ENCODE data around the gene NEURL4. TPM values are rescaled to one million over a fixed set of nuclear protein-coding genes. Genes with fewer than 3 reads are reported as not detected.

NEURL4 gene
- total RNA-seq, 1 experiment from 2014 or later, result 46.5 TPM

GRCh38 chr17:7289256-7290032 lies 39.7 kb downstream of the NEURL4 start:
- Histone ChIP-seq H3K79me2 (ENCODE audit: low read depth) (no peaks in the 10 kb centered on the region), H2AFZ (no peak overlapping the region), H3K9me2 (ENCODE audit: insufficient read depth) (no peaks in the 10 kb centered on the region), H3K9me3 (ENCODE audit: insufficient read depth, low read depth) (no peaks in the 10 kb centered on the region), H3F3A (ENCODE audit: insufficient read depth, low read depth) (peaks cover 16% of the 10 kb centered on the region; the same call in 1 of the 2 replicates), H3K4me2 (no peak overlapping the region), H3K36me3 (ENCODE audit: low read depth) (no peaks in the 10 kb centered on the region), H3K4me3 (no peak overlapping the region), H4K20me1 (ENCODE audit: insufficient read depth) (no peaks in the 10 kb centered on the region), H3K4me1 (replicated peaks; ENCODE audit: insufficient read depth) (peaks cover 21% of the 10 kb centered on the region), H3K27ac (no peak overlapping the region), H3K27me3 (ENCODE audit: insufficient read depth, low read depth) (peaks cover 10% of the 10 kb centered on the region; the same call in 1 of the 2 replicates)
- TF ChIP-seq EZH2 (IDR thresholded peaks at IDR 0.05; ENCODE audit: low read depth), result no peak
- no peak for TF ChIP-seq CTCF (conservative IDR thresholded peaks at IDR 0.05)
- BruUV-seq (replicated peaks), result no TSS peak
- intact Hi-C loops (cut with micrococcal nuclease; ENCODE audit: unreplicated experiment), result no loop called here
- CTCF ChIA-PET, result interaction anchor here (0.5 kb wide), 1 partner anchor 47 kb away, joined by 6 read pairs; the partner anchor contains the start of gene GABARAP
- no peak for DNase-seq
- POLR2A ChIA-PET (ENCODE audit: unreplicated experiment), result no interaction called here

- Histone ChIP-seq H4K20me1 (ENCODE audit: insufficient read depth) (no peaks in the 10 kb centered on the region), H3K36me3 (ENCODE audit: low read depth) (no peaks in the 10 kb centered on the region), H3K79me2 (ENCODE audit: low read depth) (no peaks in the 10 kb centered on the region), H3K4me2 (no peak overlapping the region), H3K9me3 (ENCODE audit: insufficient read depth, low read depth) (no peaks in the 10 kb centered on the region), H3K9me2 (ENCODE audit: insufficient read depth) (no peaks in the 10 kb centered on the region), H2AFZ (no peak overlapping the region), H3K4me1 (replicated peaks; ENCODE audit: insufficient read depth) (no peaks in the 10 kb centered on the region), H3K27ac (no peak overlapping the region), H3K27me3 (ENCODE audit: insufficient read depth, low read depth) (peaks cover 5% of the 10 kb centered on the region; the same call in 1 of the 2 replicates), H3F3A (ENCODE audit: insufficient read depth, low read depth) (peaks cover 4% of the 10 kb centered on the region; the same call in 1 of the 2 replicates), H3K4me3 (no peak overlapping the region)
- ChIA-PET POLR2A (ENCODE audit: unreplicated experiment) (no interaction called here), CTCF (no interaction called here)
- no TSS peak for BruUV-seq (replicated peaks)
- no peak for TF ChIP-seq CTCF (conservative IDR thresholded peaks at IDR 0.05)
- TF ChIP-seq EZH2 (IDR thresholded peaks at IDR 0.05; ENCODE audit: low read depth), result no peak
- intact Hi-C loops (cut with micrococcal nuclease; ENCODE audit: unreplicated experiment), result no loop called here
- DNase-seq, result no peak
Measured at GRCh38 chr17:7285679-7286078, 43.5 kb downstream of the NEURL4 start.

- Histone ChIP-seq H3K27ac (no peak overlapping the region), H3K4me2 (no peak overlapping the region), H2AFZ (no peak overlapping the region), H3K4me3 (no peak overlapping the region), H3K9me3 (ENCODE audit: insufficient read depth, low read depth) (no peaks in the 10 kb centered on the region), H4K20me1 (ENCODE audit: insufficient read depth) (no peaks in the 10 kb centered on the region), H3K4me1 (replicated peaks; ENCODE audit: insufficient read depth) (0 out of 2 replicates have a peak, but pooled peaks cover 4% of the 10 kb centered on the region), H3K27me3 (ENCODE audit: insufficient read depth, low read depth) (no peaks in the 10 kb centered on the region; the same call in 1 of the 2 replicates), H3K36me3 (ENCODE audit: low read depth) (no peaks in the 10 kb centered on the region), H3K79me2 (ENCODE audit: low read depth) (no peaks in the 10 kb centered on the region), H3K9me2 (ENCODE audit: insufficient read depth) (no peaks in the 10 kb centered on the region), H3F3A (ENCODE audit: insufficient read depth, low read depth) (peaks cover 9% of the 10 kb centered on the region; the same call in 1 of the 2 replicates)
- no peak for DNase-seq
- TF ChIP-seq CTCF (conservative IDR thresholded peaks at IDR 0.05) (no peak), EZH2 (IDR thresholded peaks at IDR 0.05; ENCODE audit: low read depth) (no peak)
- CTCF ChIA-PET, result no interaction called here
- intact Hi-C loops (cut with micrococcal nuclease; ENCODE audit: unreplicated experiment), result no loop called here
- POLR2A ChIA-PET (ENCODE audit: unreplicated experiment), result no interaction called here
- BruUV-seq (replicated peaks), result no TSS peak
Measured at GRCh38 chr17:7284911-7285310, 44.2 kb downstream of the NEURL4 start.

Data from PC-9 (cell line).